Ecto neural progenitor cell (in vitro differentiated cells): ENCODE data around the gene SLC25A34.

ENCODE experiments used
- DNase-seq: peaks from one replicate; pipeline ENCODE4 v3.0.0-alpha.2; 2018; ENCODE audit warnings: low spot score

SLC25A34 gene

GRCh38 chr1:15775706-15776105 lies 39.6 kb downstream of the SLC25A34 start:
- DNase-seq = no peak

- no peak for DNase-seq
Measured at GRCh38 chr1:15777909-15778707, 42.0 kb downstream of the SLC25A34 start.

- DNase-seq = no peak
Measured at GRCh38 chr1:15785683-15786082, 49.6 kb downstream of the SLC25A34 start.

GRCh38 chr1:15786581-15786980 lies 50.5 kb downstream of the SLC25A34 start:
- DNase-seq = no peak

GRCh38 chr1:15788624-15789301 lies 52.7 kb downstream of the SLC25A34 start:
- DNase-seq = no peak
